ACC112 (cell line): ENCODE data around the gene VCL.
"Not testable (repeated sequence)": the region's sequence is repeated elsewhere in the genome, so short reads cannot be mapped to it uniquely, and the experiment has no call there.

ENCODE experiments used
- H2AFZ ChIP-seq: fragments of 200-600 bp; sonication (generic); one replicate; pipeline ENCODE4 v1.6.0; 2017; ENCODE audit warnings: antibody characterized with exemption, low read length; ENCODE audit not compliant: unreplicated experiment
- H3K27ac ChIP-seq: fragments of 200-600 bp; sonication (generic); 2 replicates; pipeline ENCODE4 v1.5.1; 2014; ENCODE audit warnings: low read depth, mild to moderate bottlenecking, antibody characterized with exemption, low read length, moderate library complexity
- H3K27me3 ChIP-seq: fragments of 200-600 bp; sonication (generic); 2 replicates; pipeline ENCODE4 v1.6.1; 2014; ENCODE audit warnings: mild to moderate bottlenecking, antibody characterized with exemption, low read length, moderate library complexity, mixed read lengths; ENCODE audit not compliant: insufficient read depth
- H3K36me3 ChIP-seq: fragments of 200-600 bp; sonication (generic); 2 replicates; pipeline ENCODE4 v1.6.1; 2016; ENCODE audit warnings: mild to moderate bottlenecking, antibody characterized with exemption, low read length, moderate library complexity, mixed read lengths; ENCODE audit not compliant: insufficient read depth
- H3K4me1 ChIP-seq: fragments of 200-600 bp; sonication (generic); one replicate; pipeline ENCODE4 v1.6.1; 2016; ENCODE audit warnings: low read length, mixed read lengths; ENCODE audit not compliant: insufficient read depth, unreplicated experiment, control insufficient read depth
- H3K4me3 ChIP-seq: fragments of 200-600 bp; sonication (generic); 2 replicates; pipeline ENCODE4 v1.5.1; 2014; ENCODE audit warnings: mild to moderate bottlenecking, low read depth, low read length
- H3K79me2 ChIP-seq: fragments of 200-600 bp; sonication (generic); one replicate; pipeline ENCODE4 v1.6.0; 2016; ENCODE audit warnings: low read length; ENCODE audit not compliant: control insufficient read depth, unreplicated experiment, insufficient read depth

The VCL gene

GRCh38 chr10:73963533-73963932, 34.4 kb upstream of the VCL start:
- H3K4me1 ChIP-seq, result peaks cover 23% of the 10 kb centered on the region
- not testable (repeated sequence) for H2AFZ ChIP-seq, H3K27me3 ChIP-seq, H3K36me3 ChIP-seq, H3K4me3 ChIP-seq, H3K79me2 ChIP-seq, H3K27ac ChIP-seq

- H3K27me3 ChIP-seq, result no peaks in the 10 kb centered on the region
- no peak overlapping the region for H3K4me3 ChIP-seq
- no peaks in the 10 kb centered on the region for H3K36me3 ChIP-seq
- peak overlapping the region; percentile 33 for H3K27ac ChIP-seq
- H3K79me2 ChIP-seq, result no peaks in the 10 kb centered on the region
- H3K4me1 ChIP-seq, result peaks cover 23% of the 10 kb centered on the region
- H2AFZ ChIP-seq, result no peak overlapping the region
These were observed 33.2 kb upstream of the VCL start for GRCh38 chr10:73964743-73965142.

GRCh38 chr10:73965267-73965889, 32.5 kb upstream of the VCL start:
- H3K4me1 ChIP-seq, result peaks cover 23% of the 10 kb centered on the region
- not testable (repeated sequence) for H3K36me3 ChIP-seq, H3K27me3 ChIP-seq, H3K79me2 ChIP-seq
- peak overlapping the region; percentile 13 for H3K4me3 ChIP-seq
- H2AFZ ChIP-seq, result peak overlapping the region; percentile 75
- H3K27ac ChIP-seq, result peak overlapping the region; percentile 93

- Histone ChIP-seq H3K27me3 (no peaks in the 10 kb centered on the region), H3K36me3 (no peaks in the 10 kb centered on the region), H3K4me1 (peaks cover 23% of the 10 kb centered on the region), H3K79me2 (no peaks in the 10 kb centered on the region), H2AFZ (peak overlapping the region; percentile 75), H3K4me3 (peak overlapping the region; percentile 13), H3K27ac (peak overlapping the region; percentile 93)
These were observed 31.8 kb upstream of the VCL start for GRCh38 chr10:73965890-73966768.

GRCh38 chr10:73967022-73967429, 30.9 kb upstream of the VCL start:
- Histone ChIP-seq H3K4me3 (no peak overlapping the region), H3K27me3 (no peaks in the 10 kb centered on the region), H2AFZ (no peak overlapping the region)

GRCh38 chr10:73967544-73967943, 30.4 kb upstream of the VCL start:
- Histone ChIP-seq H3K27ac (no peak overlapping the region), H3K36me3 (no peaks in the 10 kb centered on the region), H3K27me3 (no peaks in the 10 kb centered on the region), H3K79me2 (no peaks in the 10 kb centered on the region), H2AFZ (no peak overlapping the region), H3K4me1 (peaks cover 23% of the 10 kb centered on the region), H3K4me3 (no peak overlapping the region)

More at GRCh38 chr10:73967022-73967429, 30.9 kb upstream of the VCL start:
- H3K36me3 ChIP-seq, result no peaks in the 10 kb centered on the region
- no peaks in the 10 kb centered on the region for H3K79me2 ChIP-seq
- peak overlapping the region; percentile 93 for H3K27ac ChIP-seq
- peaks cover 23% of the 10 kb centered on the region for H3K4me1 ChIP-seq

GRCh38 chr10:73968098-73968521, 29.8 kb upstream of the VCL start:
- Histone ChIP-seq H3K27ac (no peak overlapping the region), H3K4me1 (peaks cover 23% of the 10 kb centered on the region), H3K4me3 (no peak overlapping the region), H3K36me3 (no peaks in the 10 kb centered on the region), H2AFZ (no peak overlapping the region), H3K27me3 (no peaks in the 10 kb centered on the region), H3K79me2 (no peaks in the 10 kb centered on the region)

- no peaks in the 10 kb centered on the region for H3K79me2 ChIP-seq
- H2AFZ ChIP-seq, result no peak overlapping the region
- H3K36me3 ChIP-seq, result no peaks in the 10 kb centered on the region
- H3K27me3 ChIP-seq, result no peaks in the 10 kb centered on the region
- H3K4me1 ChIP-seq, result peaks cover 23% of the 10 kb centered on the region
- no peak overlapping the region for H3K27ac ChIP-seq
- no peak overlapping the region for H3K4me3 ChIP-seq
These were observed 28.6 kb upstream of the VCL start for GRCh38 chr10:73969224-73969841.

GRCh38 chr10:73970845-73971244, 27.1 kb upstream of the VCL start:
- H3K4me1 ChIP-seq, result peaks cover 11% of the 10 kb centered on the region
- H3K27me3 ChIP-seq, result no peaks in the 10 kb centered on the region
- no peak overlapping the region for H3K4me3 ChIP-seq

GRCh38 chr10:73971636-73972354, 26.1 kb upstream of the VCL start:
- Histone ChIP-seq H3K36me3 (no peaks in the 10 kb centered on the region), H2AFZ (no peak overlapping the region), H3K4me1 (peaks cover 9% of the 10 kb centered on the region), H3K27ac (no peak overlapping the region), H3K27me3 (no peaks in the 10 kb centered on the region), H3K4me3 (no peak overlapping the region), H3K79me2 (no peaks in the 10 kb centered on the region)

More at GRCh38 chr10:73970845-73971244, 27.1 kb upstream of the VCL start:
- Histone ChIP-seq H3K36me3 (no peaks in the 10 kb centered on the region), H3K27ac (no peak overlapping the region), H2AFZ (no peak overlapping the region), H3K79me2 (no peaks in the 10 kb centered on the region)
